NOMO-1 treated with dmso at 0.1 percent for 144 hours (cell line): ENCODE measurements around the gene GPR146.

ENCODE experiments used
- DNase-seq: peaks from one replicate; lab custom pipeline; 2025; ENCODE audit not compliant: unreplicated experiment; lab: John Stamatoyannopoulos, UW

Gene GPR146

GRCh38 chr7:1011297-1012003, 32.9 kb upstream of the GPR146 start:
- no peak for DNase-seq

DNA sequence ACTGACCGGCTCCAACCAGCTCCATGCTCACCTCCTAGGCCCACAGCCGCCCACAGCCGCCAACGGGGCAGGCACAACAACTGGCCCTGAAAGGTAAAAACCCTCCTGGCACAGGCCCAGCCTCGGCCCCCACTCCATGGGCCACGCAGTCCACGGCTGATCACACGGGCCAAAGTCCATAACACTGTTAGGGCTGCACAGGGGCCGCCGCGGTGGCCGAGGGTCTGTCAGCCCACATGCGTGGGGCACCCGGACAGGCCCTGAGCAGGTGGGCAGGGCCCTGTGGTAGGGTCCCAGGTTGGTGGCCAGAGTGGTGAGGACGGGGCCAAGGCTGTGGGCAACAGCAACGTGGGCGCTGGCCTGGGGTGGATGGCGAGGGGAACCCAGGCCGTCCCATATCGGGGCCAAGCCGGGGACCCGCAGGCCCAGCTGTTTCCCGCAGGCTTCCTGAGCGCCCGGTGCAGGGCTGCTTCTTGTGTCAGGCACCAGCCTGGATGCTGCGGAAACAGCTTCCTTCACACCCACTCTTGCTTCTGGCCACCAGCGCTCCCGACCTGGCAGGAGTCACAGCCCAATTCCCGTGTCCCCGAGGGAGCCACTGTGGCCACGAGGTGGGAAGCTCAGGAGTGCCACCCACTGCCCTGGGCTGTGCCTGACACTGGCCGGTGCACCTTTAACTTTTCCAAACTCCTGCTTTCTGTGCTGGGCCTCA, 32.2 kb upstream of the GPR146 start:
- no peak for DNase-seq

- no peak for DNase-seq
Observed at GRCh38 chr7:1012716-1013095, 31.6 kb upstream of the GPR146 start.

GRCh38 chr7:1013581-1013980, 30.8 kb upstream of the GPR146 start:
- no peak for DNase-seq

DNA sequence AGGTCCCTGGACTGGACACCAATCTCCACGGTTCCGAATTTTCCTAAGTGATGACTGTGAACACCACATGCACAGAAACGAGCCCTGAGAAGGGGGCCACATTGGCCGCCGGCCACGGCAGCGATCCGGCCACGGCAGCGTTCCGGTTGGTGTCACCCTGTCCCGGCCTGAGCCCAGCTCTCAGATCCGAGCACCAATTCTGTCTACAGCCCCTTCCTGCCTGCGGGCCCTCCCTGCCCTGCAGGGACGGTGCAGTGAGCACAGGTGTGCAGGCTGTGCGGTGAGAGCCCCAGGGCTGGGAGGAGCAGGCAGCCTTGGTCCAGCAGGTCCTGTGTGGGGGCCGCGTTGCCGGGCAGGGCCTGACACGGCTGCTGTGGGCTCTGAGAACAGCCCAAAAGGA, 29.7 kb upstream of the GPR146 start:
- no peak for DNase-seq

GRCh38 chr7:1015196-1016121, 28.9 kb upstream of the GPR146 start:
- no peak for DNase-seq

GRCh38 chr7:1016577-1017531, 27.5 kb upstream of the GPR146 start:
- no peak for DNase-seq

- no peak for DNase-seq
Observed at GRCh38 chr7:1017586-1018333, 26.6 kb upstream of the GPR146 start.

DNA sequence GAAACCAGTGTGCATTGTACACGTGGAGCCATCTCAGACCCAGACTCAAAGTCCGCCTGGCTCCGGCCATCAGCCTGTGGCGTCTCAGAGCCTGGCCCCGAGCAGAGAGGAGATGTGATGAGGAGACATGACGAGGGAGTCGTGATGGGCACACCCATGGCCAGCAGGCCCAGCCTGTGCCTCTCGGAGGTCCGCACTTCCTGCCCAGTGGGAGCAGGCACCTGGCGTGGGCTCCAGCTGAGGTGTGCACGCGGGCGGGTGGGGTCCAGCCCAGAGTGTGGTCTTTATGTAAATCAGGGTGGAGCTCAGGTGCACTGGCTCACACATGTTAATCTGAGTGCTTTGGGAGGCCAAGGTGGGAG, 26.0 kb upstream of the GPR146 start:
- DNase-seq = no peak

DNA sequence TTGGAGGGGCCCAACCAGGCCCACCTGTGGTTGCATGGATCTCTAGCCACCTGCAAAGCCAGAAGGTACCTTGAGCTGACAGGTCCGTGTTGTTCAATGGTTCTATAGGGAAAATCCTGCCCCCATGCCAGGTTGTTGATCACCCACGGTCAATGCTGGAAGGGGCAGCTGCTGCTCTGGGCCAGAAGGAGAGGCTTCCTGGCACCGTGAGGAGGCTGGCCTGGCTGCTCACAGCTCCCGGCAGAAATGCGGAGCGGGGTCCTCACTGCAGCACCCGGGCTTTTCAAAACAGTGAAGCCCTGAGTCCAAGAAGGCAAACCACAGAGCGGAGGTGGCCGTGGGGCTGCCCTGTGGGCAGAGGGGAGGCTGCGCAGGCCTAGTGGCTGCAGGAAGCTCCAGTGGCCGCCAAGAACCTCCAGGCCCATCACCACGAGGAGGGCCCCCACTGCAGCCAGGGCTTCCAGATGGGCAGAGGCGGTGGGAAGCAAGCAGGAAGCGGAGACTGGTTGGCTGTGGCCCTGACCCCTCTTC, 25.0 kb upstream of the GPR146 start:
- DNase-seq = no peak

DNA sequence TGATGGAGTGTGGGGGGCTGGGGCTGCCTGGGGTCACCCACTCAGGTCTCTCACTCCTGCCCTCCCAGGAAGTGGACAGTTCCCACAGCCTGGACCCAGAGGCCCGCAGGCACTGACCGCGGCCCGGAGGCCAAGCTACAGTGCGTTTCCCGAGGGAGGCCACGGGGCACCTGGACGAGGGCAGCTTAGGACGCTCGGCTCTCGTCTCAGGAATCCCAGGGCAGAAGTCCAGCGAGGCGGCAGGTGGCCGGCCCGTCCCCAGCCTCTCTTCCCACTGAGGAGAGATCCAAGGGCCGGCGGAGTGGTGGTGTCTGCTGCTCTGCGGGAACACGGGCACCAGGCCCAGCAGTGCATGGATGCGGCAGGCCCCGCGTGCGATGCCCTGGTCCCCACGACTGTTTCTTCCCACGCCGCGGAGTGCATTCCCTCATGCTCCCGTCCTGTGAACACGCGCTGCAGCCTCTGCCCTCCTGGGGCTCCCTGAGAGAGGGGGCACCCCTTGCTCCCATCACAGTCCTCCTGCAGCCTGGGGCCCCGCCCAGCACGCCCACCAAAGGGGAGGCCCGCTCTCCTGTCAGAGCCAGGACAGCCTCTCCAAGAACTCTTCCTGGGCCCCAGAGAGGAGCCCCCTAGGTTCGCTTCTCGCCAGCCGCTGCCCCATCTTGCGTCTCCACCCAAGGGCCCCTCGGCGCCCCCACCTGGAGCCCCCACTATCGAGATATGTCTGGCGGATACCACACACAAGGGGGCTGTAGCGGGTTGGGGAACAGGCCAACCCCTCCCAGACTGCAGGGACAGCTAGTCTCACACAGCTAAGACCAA, 24.3 kb upstream of the GPR146 start:
- no peak for DNase-seq

GRCh38 chr7:1020849-1021251, 23.5 kb upstream of the GPR146 start:
- no peak for DNase-seq

DNA sequence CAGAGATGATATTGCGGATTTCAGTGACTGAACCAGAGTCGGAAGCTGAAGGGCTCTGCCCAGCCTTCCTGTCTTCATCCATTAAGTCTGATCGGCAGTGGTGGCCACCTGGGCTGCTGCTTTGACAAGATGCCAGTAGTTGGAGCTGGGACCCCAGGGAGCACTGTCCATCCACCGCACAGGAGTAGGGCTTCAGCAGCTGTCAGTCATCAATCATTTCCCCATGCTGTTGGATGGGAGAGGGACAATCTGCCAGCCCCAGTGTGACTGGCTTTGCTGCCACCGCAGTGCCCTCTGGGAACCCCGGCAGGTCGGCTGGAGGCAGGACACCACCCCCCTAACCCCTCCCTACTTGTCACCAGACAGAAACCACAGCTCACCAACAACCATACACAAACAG, 23.0 kb upstream of the GPR146 start:
- DNase-seq = no peak

- no peak for DNase-seq
Observed at GRCh38 chr7:1021931-1022330, 22.4 kb upstream of the GPR146 start.

- DNase-seq = no peak
Observed at GRCh38 chr7:1022356-1022755, 22.0 kb upstream of the GPR146 start.

DNA sequence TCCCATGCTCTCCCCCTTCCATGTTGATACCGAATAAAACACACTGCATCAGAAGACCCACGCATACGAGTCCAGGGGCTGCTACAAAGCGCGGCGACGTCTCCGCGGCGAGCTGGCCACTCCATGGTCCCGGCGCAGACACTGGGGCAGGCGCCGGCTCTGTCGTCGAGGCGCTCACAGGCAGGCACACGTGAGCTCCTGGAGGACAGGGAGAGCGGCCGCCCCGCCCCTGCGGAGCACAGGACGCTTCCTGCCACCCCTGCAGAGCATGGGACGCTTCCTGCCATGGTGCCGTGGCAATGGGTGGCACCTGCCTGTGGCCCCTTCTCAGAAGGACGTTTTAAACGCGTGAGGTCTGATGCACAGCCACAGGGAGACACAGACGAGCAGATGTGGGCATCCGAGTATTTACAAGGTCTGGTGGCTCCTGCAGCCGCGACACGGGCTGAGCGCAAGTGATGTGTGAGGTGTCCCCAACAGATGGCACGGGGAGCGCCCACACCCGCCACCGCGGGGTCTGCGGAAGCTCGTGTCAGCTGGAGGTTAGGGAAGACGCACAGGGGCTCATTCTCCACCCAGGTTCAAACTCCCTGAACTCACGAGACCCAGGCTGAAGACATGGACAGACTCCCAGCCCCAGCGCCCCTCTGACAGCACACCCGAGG, 21.4 kb upstream of the GPR146 start:
- DNase-seq = no peak

DNA sequence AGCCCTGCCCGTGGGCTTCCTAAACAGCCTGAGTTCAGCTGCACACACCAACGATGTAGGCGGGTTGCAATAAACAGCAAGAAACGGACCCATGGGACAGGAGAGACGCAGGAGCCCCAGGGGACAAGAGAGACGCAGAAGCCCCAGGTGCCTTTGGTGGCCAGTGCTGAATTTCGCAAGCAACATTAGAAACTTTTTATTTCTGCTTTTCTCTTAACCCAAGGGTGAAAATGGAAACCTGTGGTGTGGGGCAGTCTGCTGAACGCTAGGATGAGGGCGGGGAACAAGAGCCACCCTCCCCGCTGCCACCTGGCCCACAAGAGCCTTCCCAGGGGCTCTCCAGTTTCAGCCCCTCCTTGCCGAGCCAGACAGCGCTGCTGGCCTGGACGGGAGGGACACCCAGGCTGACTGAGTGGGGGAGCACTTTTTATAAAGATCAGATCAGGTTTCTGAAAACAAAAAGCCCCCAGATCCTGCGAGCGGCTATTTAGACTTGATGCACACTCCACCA, 20.0 kb upstream of the GPR146 start:
- peak; percentile 49 for DNase-seq
